T-helper 2 cell treated with Interferon-gamma antibody and Interleukin-4, amounts not matched to agents 100 ng/mL and 5 ng/mL, for 36 hours (primary cell): ENCODE results near the gene HLA-DRB1. TPM values are rescaled to one million over a fixed set of nuclear protein-coding genes. Genes with fewer than 3 reads are reported as not detected.
"Not testable (repeated sequence)": the region's sequence is repeated elsewhere in the genome, so short reads cannot be mapped to it uniquely, and the experiment has no call there.

ENCODE experiments used
- intact Hi-C: fragments of 100-400 bp; cut with micrococcal nuclease; formaldehyde crosslinking; loops from one replicate; pipeline ENCODE4 v1.15.1; 2023
- total RNA-seq: library from RNA; stranded (reverse); gene quantifications from 2 replicates; pipeline ENCODE4 v1.2.3, GENCODE V29; 2022

Gene HLA-DRB1
- 69.9 and 74.8 TPM in 2 replicates for total RNA-seq

DNA sequence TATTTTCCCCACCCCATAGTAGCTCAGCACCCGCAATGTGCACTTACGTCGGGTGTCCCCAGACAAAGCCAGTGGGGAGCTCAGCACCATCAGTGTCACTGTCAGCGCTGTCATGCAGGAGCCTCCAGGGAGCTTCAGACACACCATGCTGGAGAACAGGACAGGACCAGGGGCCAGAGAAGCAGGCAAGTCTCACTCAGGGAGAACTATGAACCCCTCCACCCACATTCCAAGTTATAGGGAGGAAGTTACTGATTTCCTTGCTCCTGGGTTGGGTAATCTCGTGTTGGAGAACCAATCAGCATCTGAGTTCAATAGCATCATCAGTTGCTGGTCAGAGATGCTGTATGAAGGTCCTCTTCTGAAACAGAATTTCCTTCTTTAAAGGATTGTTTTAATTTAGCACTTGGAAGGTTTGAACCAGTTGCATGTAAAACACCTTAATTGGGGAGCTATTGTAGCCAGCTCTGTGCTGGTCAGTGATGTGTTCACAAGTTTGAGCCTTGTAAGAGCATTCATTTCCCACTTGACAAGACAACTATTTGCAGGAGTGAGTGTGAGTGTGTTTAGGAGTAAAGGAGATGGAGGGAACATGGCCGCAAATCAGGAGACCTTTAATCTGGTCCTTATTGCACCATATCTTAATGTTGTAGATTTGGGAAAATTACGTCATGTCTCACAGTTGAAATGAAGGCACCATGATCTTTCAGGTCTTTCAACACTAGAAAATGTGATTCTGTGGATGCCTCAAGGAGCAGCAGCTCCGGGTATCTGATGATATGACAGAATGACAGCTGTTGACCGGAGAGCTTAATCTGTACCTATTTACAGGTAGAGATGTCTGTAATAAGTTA lies at the start of gene HLA-DRB1:
Gene HLA-DRB1, minus strand, starts transcription at position 253 of the 854 bp plus-strand sequence. Its CDS starts 106 bp downstream, at position 147.
- intact Hi-C loops, result no loop called here

DNA sequence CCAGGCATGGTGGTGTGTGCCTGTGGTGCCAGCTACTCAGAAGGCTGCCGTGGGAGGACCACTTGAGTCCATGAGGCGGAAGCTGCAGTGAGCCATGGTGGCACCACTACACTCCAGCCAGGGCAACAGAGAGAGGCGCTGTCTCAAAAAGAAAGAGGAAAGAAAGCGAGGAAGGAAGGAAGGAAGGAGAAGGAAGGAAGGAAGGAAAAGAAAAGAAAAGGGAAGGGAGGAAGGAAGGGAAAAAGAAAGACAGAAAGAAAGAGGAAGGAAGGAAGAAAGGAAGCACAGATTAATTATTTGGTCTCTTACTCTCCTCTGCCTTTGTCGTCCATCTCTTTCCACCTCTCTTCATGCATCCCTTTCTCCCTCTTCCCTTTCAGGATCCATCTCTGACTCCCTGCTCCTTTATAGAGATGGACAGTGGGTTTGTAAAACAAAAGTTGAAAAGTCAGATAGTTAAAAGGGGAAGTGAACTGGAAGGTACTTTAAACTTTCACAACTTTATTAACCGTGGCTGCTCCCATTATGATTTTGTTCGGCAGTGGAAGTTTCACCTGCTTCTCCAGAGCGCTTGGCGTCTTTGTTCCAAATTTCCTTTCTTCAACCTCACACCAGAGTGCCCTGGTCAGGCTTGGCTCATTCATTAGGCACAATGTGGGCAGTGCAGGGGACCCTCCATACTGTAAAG lies 49.0 kb upstream of the HLA-DRB1 start:
- intact Hi-C loops, result no loop called here

DNA sequence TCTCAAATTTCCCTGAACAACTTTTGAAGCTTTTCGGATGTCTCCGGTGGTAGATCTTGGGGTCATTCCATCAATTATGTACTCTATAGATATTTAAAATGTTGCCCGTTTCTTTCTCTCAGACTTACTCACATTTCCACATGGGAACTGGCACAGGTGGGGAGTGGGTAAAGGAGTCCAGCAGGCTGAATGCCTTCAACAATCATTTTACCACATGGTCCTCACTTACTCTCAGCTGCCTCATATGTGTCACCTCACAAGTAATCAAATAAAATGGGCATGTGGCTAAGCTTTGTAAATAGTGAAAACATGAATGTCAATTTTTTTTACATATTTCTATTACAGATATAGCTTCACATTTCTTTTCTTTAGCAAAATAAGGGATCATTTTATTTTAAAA lies 48.2 kb upstream of the HLA-DRB1 start:
- intact Hi-C loops, result no loop called here

DNA sequence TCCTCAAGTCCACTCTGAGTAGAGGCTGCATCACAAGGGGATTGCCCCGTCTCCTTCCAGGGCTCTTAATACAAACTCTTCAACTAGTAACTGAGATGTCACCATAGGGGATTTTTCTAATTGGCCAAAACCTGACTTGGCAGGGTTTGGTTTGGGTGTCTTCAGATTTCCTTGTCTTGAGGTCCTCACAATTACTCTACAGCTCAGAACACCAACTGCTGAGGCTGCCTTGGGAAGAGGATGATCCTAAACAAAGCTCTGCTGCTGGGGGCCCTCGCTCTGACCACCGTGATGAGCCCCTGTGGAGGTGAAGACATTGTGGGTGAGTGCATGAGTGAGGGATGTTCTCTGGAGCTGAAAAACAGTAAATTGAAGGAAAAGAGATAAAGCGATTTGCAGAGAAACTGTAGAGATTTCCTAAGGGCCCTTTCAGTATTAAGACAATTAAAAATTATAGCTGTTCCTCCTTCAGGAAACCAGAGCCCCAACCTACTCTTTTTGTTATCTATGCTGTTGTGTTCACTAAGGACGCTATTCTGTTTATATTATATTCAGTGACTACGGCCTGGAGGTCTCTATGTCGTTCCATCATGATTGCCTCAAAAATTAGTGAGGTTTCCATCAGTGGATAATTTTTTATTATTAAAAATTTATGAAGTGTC lies 47.7 kb upstream of the HLA-DRB1 start, which contains the start of gene HLA-DQA1:
Gene HLA-DQA1, plus strand, starts transcription at position 188 of the 662 bp plus-strand sequence. Its CDS starts 53 bp downstream, at position 241.
- intact Hi-C loops, result no loop called here

GRCh38 chr6:32635526-32636123 lies 46.0 kb upstream of the HLA-DRB1 start:
- intact Hi-C loops, result no loop called here

- intact Hi-C loops, result not testable (repeated sequence)
Observed at GRCh38 chr6:32629793-32630192, 40.1 kb upstream of the HLA-DRB1 start.

- intact Hi-C loops, result no loop called here
Observed at GRCh38 chr6:32627831-32628230, 38.2 kb upstream of the HLA-DRB1 start.

- intact Hi-C loops, result no loop called here
Observed at GRCh38 chr6:32627249-32627648, 37.6 kb upstream of the HLA-DRB1 start.

DNA sequence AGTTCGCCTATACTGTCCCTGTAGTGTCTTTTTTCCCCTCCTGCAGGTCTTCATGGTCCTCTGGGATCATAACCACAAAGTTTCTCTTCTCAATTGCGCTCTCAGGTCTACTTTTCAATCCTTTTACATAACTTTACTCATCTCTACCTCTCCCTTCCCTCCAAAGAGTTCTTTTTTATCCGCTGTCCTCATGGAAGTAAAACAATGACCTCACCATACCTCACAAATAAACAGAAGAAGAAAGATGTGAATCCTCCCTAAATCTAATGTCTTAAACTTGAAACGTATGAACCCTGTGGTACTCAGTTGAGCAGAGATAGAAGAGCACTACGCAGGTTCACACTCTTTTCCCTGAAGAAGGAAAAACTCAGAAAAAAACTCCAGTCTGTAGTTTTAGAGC lies 35.5 kb upstream of the HLA-DRB1 start:
- intact Hi-C loops, result no loop called here

- intact Hi-C loops, result no loop called here
Observed at GRCh38 chr6:32624565-32624964, 34.9 kb upstream of the HLA-DRB1 start.

DNA sequence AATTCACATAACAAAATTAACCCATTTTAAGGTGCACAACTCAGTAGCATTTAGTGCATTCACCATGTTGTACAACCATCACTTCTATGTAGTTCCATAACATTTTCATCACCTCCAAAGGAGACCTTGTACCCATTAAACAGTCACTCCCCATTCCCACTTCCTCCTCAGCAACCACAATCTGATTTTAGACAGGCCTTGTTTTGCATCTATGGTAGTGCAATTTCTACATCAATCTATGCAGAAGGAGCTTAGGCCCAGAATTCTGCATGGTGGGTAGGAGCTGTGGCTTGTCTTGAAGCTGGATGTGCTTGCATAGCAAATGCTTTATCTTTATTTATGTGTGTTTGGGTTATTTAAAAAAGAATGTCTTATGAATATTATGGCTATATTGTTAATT lies 34.0 kb upstream of the HLA-DRB1 start:
- intact Hi-C loops, result loop anchor here (1.0 to 2.0 kb wide), 2 partner anchors 43 to 62 kb away; partner anchors contain the start of gene HLA-DQB1

GRCh38 chr6:32622545-32623401 lies 33.1 kb upstream of the HLA-DRB1 start:
- intact Hi-C loops, result loop anchor here (1.0 to 2.0 kb wide), 3 partner anchors 12 to 63 kb away; partner anchors contain the start of gene HLA-DQB1

- intact Hi-C loops, result no loop called here
Observed at GRCh38 chr6:32621372-32621771, 31.7 kb upstream of the HLA-DRB1 start.

GRCh38 chr6:32617751-32618150 lies 28.1 kb upstream of the HLA-DRB1 start:
- intact Hi-C loops, result no loop called here

DNA sequence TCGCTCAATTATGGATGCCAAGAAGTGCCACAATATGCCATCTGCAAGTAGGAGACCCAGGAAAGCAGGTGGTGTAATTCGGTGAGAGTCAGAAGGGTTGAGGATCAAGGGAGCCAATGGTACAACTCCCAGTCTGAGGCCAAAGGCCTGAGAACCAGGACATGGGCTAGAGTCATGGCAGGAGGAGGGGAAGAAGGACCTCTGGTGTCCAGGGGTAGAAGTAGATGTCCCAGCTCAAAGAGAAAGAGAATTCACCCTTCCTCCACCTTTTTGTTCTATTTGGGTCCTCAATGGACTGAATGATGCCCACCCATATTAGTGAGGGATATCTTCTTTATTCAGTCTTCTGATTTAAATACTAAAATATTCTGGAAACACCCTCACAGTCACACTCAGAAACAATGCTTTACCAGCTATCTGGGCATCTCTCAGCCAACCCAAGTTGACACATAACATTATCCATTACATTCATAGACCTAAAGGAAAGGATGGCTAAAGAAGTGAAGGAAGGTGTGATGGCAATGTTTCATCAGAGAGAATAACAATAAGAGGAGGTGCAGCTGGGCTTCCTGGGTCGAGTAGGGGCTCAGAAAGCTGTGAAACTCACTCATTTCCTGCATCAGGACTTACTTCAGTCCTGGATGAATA lies 26.4 kb upstream of the HLA-DRB1 start:
- intact Hi-C loops, result no loop called here

GRCh38 chr6:32614366-32615081 lies 24.9 kb upstream of the HLA-DRB1 start:
- intact Hi-C loops, result no loop called here

- intact Hi-C loops, result no loop called here
Observed at GRCh38 chr6:32613475-32613874, 23.8 kb upstream of the HLA-DRB1 start.

DNA sequence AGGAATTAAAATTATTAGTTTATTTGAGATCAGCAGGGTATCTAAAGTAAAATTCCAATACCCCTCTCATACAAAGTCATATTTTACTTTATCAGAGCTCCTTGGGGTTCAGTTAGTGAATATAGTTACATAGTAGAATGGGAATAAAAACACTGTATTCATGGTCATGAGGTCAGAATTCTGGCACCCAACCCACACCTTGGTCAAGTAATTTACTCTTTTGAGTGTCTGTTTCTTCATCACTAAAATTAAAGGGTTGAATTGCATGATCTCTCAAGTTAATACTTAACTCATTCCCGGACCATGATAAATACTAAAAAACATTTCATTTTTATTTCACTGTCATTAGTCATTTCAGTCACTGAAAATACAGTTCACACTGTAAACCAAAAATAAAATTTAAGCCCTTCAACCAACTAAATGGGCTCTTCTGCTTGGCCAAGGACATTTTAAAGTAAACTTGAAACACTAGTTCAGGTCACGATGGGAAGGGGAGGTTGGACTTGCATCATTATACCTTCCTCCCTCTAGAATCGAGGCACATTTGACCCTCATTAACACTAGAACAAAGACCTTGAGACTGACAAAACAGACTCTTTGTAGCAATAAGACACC lies 21.1 kb upstream of the HLA-DRB1 start:
- intact Hi-C loops, result loop anchor here (1.0 kb wide), 2 partner anchors 12 to 75 kb away; no protein-coding TSS in a partner anchor
